Muscle of leg (tissue), 11 donors: ENCODE data around the gene TRIM38. TPM values are rescaled to one million over a fixed set of nuclear protein-coding genes. Genes with fewer than 3 reads are reported as not detected.
"Not testable (repeated sequence)": the region's sequence is repeated elsewhere in the genome, so short reads cannot be mapped to it uniquely, and the experiment has no call there.

Experiments
- DNase-seq: peaks from one replicate; pipeline ENCODE4 v3.0.0; 2013
- H3K27ac ChIP-seq: one replicate; pipeline ENCODE4 v1.5.1; 2013; ENCODE audit warnings: mild to moderate bottlenecking, low read length, control low read depth
- H3K27me3 ChIP-seq: one replicate; pipeline ENCODE4 v1.6.1; 2013; ENCODE audit warnings: low read length; ENCODE audit not compliant: control insufficient read depth, insufficient read depth
- H3K36me3 ChIP-seq: one replicate; pipeline ENCODE4 v1.6.1; 2013; ENCODE audit warnings: low read length; ENCODE audit not compliant: control insufficient read depth, insufficient read depth
- H3K4me1 ChIP-seq: one replicate; pipeline ENCODE4 v1.6.1; 2013; ENCODE audit warnings: low read length; ENCODE audit not compliant: control insufficient read depth, insufficient read depth
- H3K4me3 ChIP-seq: one replicate; pipeline ENCODE4 v1.5.1; 2013; ENCODE audit warnings: low read length, control low read depth
- H3K9me3 ChIP-seq: replicated peaks from 2 replicates; pipeline ENCODE4 v1.6.1; 2013; ENCODE audit warnings: low read depth, low read length; ENCODE audit not compliant: control insufficient read depth
- WGBS: methylation state at CpG from one replicate; pipeline ENCODE4 v1.1.5; 2013; ENCODE audit warnings: missing lambda C conversion rate; ENCODE audit not compliant: insufficient coverage; 5-methylcytosine and 5-hydroxymethylcytosine counted together
- polyA plus RNA-seq, 8 donors: library from polyadenylated mRNA; unstranded; fragments of 120-200 nt; gene quantifications; one replicate each; pipeline versions ENCODE4 v1.2.1 to v1.2.3, GENCODE V29; 2013; ENCODE audit warnings: inconsistent platforms in 1 of 8, low replicate concordance in 1 of 8; ENCODE audit not compliant: insufficient read length in 8 of 8, insufficient read depth in 1 of 8
- total RNA-seq: library from RNA; stranded (reverse); fragments of 120-200 nt; gene quantifications from one replicate; pipeline ENCODE4 v1.2.4, GENCODE V29; 2013

Gene TRIM38
- total and polyA plus RNA-seq, 9 donors: 4.8 to 11.5 (median 6.2) TPM

DNA sequence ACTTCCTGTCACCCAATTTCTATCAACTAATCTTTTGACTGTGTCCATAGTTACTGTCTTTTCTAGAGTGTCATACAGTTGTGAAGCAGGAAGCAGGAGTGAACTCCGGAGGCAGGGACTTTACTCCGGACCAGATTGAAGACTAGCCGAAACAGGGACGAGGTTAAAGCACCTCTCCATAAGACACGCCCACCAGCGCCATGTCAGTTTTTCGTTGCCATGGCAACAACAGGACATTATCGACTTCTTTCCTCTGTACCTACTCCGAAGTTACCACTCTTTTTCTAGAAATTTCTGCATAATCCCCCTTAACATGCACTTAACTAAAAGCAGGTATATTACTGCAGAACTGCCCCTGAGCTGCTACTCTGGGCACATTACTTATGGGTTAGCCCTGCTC lies 25.2 kb downstream of the TRIM38 start:
- H3K9me3 ChIP-seq: no peaks in the 10 kb centered on the region
- peaks cover 3% of the 10 kb centered on the region for H3K4me1 ChIP-seq
- H3K27ac ChIP-seq: no peak overlapping the region
- 71% methylated on average over 9 of the region's 9 CpGs for WGBS
- H3K4me3 ChIP-seq: no peak overlapping the region
- H3K27me3 ChIP-seq: no peaks in the 10 kb centered on the region
- peaks cover 30% of the 10 kb centered on the region for H3K36me3 ChIP-seq
- DNase-seq: no peak

DNA sequence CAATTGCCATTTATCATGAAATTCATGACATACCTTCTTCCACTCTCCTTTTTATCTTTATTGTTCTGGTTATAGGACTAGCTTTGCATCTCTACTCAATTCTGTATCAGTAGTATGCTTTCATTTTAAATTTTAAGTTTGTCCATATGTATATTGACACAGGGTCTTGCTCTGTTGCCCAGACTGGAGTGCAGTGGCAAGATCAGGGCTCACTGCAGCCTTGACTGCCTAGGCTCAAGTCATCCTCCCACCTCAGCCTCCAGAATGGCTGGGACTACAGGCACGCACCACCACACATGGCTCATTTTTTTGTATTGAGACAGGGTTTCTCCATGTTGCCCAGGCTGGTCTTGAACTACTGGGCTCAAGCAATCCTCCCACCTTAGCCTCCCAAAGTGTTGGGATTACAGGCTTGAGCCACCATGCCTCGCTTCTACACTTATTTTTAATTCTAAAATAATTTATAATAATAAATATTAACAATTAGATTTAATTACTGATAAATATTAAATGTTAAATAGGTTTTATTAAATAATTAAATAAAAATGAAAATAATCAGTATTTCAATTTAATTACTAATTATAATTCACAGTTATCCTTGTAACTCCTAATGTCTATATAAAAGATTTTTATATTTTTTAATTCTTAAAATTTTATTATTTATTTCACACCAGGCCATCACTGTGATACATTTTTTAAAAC lies 27.7 kb downstream of the TRIM38 start:
- Histone ChIP-seq H3K27ac (no peak overlapping the region), H3K4me1 (peaks cover 3% of the 10 kb centered on the region), H3K36me3 (peaks cover 13% of the 10 kb centered on the region), H3K27me3 (no peaks in the 10 kb centered on the region), H3K4me3 (no peak overlapping the region), H3K9me3 (no peaks in the 10 kb centered on the region)
- DNase-seq: no peak
- no CpG with 5 or more reads among the region's 2 CpGs for WGBS

DNA sequence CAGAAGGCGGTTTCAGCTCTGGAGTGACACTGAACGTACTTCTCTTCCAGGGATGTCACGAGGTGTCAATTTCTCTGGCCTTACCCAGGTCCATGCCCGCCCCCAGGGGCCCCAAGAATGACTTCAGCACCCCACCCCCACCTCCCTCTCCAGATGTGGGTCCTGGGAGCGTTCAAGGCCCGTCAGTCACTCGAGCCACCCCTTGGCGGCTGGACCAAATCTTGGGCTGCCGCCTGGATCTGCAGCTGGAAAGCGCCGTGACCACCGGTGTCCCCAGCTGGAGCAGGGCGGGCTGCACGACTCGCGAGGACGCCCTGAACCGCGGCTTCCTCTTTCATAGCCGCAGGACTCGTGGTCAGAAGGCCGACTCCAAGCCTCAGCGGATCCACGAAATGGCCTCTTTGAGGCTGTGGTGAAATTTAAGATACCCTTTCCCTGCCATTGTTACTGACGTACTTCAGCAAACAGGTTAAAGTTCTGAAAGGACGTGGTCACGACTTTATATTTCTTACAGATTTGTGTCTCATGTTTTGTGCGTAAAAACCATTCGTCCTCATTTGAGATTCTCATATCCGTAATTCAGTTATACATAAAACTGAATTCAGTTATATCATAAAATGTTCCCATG lies 29.3 kb downstream of the TRIM38 start:
- under 1% methylated on average over 20 of the region's 30 CpGs for WGBS
- Histone ChIP-seq H3K4me1 (peaks cover 3% of the 10 kb centered on the region), H3K4me3 (peak overlapping the region; percentile 68), H3K36me3 (peaks cover 8% of the 10 kb centered on the region), H3K27me3 (no peaks in the 10 kb centered on the region), H3K9me3 (no peaks in the 10 kb centered on the region), H3K27ac (peak overlapping the region; percentile 97)
- peak; percentile 93 for DNase-seq

DNA sequence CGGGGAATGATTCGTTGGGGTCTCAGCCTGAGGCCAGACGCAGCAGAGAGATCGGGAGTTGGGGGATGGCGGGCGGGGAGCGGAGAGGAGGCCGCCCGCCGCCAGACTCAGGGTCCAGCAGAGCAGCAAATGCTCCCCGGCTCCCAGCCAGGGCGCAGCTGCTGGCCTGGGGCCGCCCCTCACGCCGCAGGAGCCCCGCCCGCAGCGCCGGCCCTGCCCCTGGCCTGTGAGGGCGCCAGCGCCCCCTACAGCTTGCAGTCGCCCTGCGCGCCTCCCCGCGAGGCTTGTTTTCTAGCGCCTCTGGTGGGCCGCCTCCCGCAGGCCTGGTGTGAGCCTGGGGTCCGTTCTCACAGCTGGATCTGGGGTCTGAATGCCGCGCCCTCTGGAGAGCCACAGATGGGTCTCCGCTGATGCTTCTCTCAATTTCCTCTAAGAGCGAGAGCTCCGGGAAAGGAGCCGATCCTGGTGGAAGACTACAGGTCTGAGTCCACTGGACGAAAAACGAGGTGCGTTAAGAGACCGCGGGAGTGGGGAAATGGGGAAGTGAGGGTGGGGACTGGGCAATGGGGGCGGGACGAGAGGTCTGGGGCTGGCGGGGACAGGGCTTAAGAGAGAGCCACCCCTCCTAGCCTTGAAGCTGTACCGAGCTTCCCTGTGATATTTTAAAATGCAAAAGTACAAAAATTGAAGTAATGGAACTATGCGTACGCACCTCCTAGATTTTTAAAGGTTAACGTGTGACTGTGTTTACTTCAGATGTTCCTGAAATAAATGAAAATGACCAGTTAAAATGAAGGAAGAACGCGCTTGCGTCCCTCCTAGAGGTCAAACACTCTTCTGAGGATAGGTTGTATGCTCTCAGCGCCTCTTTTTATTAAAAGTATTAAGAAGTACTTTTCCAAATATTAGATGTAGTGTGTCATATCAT lies 30.1 kb downstream of the TRIM38 start:
- DNase-seq: peak; percentile 98
- under 1% methylated on average over 44 of the region's 52 CpGs for WGBS
- no peaks in the 10 kb centered on the region for H3K27me3 ChIP-seq

DNA sequence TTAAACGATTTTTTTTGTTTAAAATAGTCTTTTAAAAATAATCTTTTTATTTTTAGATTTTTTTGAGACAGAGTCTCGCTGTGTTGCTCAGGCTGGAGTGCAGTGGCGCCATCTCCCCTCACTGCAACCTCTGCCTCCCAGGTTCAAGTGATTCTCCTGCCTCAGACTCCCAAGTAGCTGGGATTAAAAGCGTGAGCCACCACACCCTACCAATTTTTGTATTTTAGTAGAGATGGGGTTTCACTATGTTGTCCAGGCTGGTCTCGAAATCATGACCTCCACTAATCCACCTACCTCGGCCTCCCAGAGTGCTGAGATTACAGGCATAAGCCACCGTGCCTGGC lies 30.7 kb downstream of the TRIM38 start:
- peak overlapping the region; percentile 95 for H3K27ac ChIP-seq
- H3K36me3 ChIP-seq, H3K4me3 ChIP-seq, H3K4me1 ChIP-seq, H3K9me3 ChIP-seq, DNase-seq, H3K27me3 ChIP-seq: not testable (repeated sequence)
- WGBS: 60% methylated on average over 1 of the region's 7 CpGs

More for the DNA sequence above, 30.1 kb downstream of the TRIM38 start:
- Histone ChIP-seq H3K4me1 (peaks cover 3% of the 10 kb centered on the region), H3K36me3 (peaks cover 4% of the 10 kb centered on the region), H3K4me3 (peak overlapping the region; percentile 68), H3K9me3 (no peaks in the 10 kb centered on the region), H3K27ac (peak overlapping the region; percentile 97)

DNA sequence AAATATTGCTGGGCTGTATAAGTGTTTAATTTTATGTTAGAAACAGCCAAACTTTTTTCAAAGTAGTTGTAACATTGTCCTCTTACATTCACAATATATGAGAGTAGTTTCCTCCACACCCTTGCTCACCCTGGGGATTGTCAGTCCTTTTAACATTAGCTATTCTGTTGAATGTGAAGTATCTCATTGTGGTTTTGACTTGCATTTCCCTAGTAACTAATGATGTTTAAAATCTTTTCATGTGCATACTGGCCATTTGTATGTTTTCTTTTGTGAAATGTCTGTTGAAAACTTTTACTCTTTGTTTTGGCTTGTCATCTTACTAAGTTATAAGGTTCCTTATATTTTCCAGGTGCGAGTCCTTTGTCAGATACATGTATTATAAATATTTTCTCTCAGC lies 32.9 kb downstream of the TRIM38 start:
- no peaks in the 10 kb centered on the region for H3K27me3 ChIP-seq
- H3K9me3 ChIP-seq: no peaks in the 10 kb centered on the region
- no peak overlapping the region for H3K27ac ChIP-seq
- no peaks in the 10 kb centered on the region for H3K36me3 ChIP-seq
- no peak for DNase-seq
- H3K4me3 ChIP-seq: no peak overlapping the region
- WGBS: no CpG with 5 or more reads among the region's 1 CpG
- H3K4me1 ChIP-seq: peaks cover 3% of the 10 kb centered on the region

DNA sequence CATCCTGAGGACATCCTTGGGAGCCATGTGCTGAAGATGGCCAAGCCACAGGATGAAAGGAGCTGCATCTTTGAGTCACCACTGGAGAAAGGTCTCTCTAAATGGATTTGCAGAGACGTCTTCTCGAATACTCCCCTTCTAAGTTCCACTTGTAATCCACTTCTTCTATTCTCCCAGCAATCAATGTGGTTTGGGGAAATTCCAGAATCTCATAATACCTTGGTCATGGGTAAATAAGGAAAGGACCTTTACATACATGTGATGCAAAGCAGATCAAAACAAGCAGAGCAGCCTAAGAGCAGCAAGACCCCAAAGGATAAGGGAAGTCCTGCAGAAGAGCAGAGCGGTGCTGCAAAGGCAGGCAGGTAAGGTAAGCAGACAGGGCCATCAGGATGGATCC lies 35.3 kb downstream of the TRIM38 start:
- peaks cover 3% of the 10 kb centered on the region for H3K36me3 ChIP-seq
- no peaks in the 10 kb centered on the region for H3K9me3 ChIP-seq
- no peaks in the 10 kb centered on the region for H3K4me1 ChIP-seq
- no peaks in the 10 kb centered on the region for H3K27me3 ChIP-seq
- H3K27ac ChIP-seq: no peak overlapping the region
- DNase-seq: no peak
- 100% methylated on average over 1 of the region's 3 CpGs for WGBS
- H3K4me3 ChIP-seq: no peak overlapping the region

DNA sequence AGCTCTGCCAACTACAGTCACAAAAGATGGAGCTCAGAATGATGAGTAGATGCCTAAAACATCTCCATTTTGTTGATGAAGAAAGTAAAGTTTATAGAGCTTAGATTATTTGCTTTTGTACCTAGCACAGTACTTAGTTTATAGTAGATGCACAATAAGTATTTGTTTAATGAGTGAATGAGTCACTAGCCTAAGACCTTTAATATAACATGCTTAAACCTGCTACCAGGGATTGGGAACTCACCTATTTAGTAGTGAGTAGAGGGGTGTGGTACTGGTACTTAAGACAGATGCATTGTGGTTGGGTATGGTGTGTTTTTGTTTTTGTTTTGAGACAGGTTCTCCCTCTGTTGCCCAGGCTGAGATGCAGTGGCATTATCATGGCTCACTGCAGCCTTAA lies 35.8 kb downstream of the TRIM38 start:
- Histone ChIP-seq H3K27ac (no peak overlapping the region), H3K4me1 (no peaks in the 10 kb centered on the region), H3K4me3 (no peak overlapping the region), H3K9me3 (no peaks in the 10 kb centered on the region), H3K27me3 (no peaks in the 10 kb centered on the region), H3K36me3 (peaks cover 3% of the 10 kb centered on the region)
- no peak for DNase-seq

DNA sequence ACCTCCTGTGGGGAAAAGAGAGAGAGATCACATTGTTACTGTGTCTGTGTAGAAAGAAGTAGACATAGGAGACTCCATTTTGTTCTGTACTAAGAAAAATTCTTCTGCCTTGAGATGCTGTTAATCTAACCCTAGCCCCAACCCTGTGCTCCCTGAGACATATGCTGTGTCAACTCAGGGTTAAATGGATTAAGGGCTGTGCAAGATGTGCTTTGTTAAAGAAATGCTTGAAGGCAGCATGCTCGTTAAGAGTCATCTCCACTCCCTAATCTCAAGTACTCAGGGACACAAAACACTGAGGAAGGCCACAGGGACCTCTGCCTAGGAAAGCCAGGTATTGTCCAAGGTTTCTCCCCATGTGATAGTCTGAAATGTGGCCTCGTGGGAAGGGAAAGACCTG lies 36.6 kb downstream of the TRIM38 start:
- not testable (repeated sequence) for H3K27me3 ChIP-seq, H3K4me1 ChIP-seq, H3K4me3 ChIP-seq, H3K36me3 ChIP-seq, H3K9me3 ChIP-seq, DNase-seq, H3K27ac ChIP-seq
- no CpG with 5 or more reads among the region's 2 CpGs for WGBS
